OCI-LY7 (cell line): ENCODE results near the gene BAIAP2.

Source experiments
- CTCF ChIP-seq: fragments of 200-600 bp; sonication (generic); conservative IDR thresholded peaks from 2 replicates; pipeline ENCODE4 v1.5.1; 2014; ENCODE audit warnings: mild to moderate bottlenecking, antibody characterized with exemption, low read length, moderate library complexity, mixed read lengths
- EZH2phosphoT487 ChIP-seq: fragments of 200-600 bp; sonication (generic); IDR thresholded peaks from 2 replicates; pipeline ENCODE4 v1.6.1; 2018; ENCODE audit warnings: low read depth, borderline replicate concordance, mild to moderate bottlenecking, mixed run types, antibody characterized with exemption, low read length, moderate library complexity, mixed read lengths

DNA sequence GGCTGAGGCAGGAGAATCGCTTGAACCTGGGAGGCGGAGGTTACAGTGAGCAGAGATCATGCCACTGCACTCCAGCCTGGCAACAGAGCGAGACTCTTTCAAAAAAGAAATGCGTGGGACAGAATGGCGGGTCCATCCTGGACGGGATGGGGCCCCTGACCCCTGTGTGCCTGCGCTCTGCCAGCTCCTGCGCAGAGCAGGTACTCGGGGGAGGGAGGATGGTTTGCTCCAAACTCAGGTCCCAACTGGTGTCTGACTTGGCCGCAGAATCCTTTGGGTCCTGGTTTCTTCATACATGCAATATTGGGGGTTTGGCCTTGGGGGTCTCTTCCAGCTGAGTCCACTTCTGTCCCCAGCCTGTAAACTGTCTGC, 33.0 kb upstream of the BAIAP2 start:
- TF ChIP-seq CTCF = no peak
- no peak for TF ChIP-seq EZH2phosphoT487
